Subcutaneous abdominal adipose tissue (tissue), 5 donors: ENCODE results near the gene ALDH1B1.
A peak's percentile ranks its signal among the peaks of the same experiment; 100 is the strongest.

ENCODE experiments used
- H3K27ac ChIP-seq: one replicate; pipeline ENCODE4 v1.7.0; 2013; ENCODE audit warnings: low read depth, mild to moderate bottlenecking, inconsistent platforms, low read length, moderate library complexity
- H3K27me3 ChIP-seq, 5 donors: one replicate each; pipeline ENCODE4 v1.7.0; 2013; ENCODE audit warnings: low read length in 5 of 5, inconsistent platforms in 1 of 5; ENCODE audit not compliant: control insufficient read depth in 5 of 5, insufficient read depth in 4 of 5
- H3K36me3 ChIP-seq, 5 donors: one replicate each; pipeline ENCODE4 v1.7.0; 2013; ENCODE audit warnings: low read length in 5 of 5; ENCODE audit not compliant: control insufficient read depth in 5 of 5, insufficient read depth in 5 of 5
- H3K4me1 ChIP-seq, 5 donors: one replicate each; pipeline ENCODE4 v1.7.0; 2013; ENCODE audit warnings: low read length in 5 of 5, mild to moderate bottlenecking in 3 of 5, moderate library complexity in 1 of 5; ENCODE audit not compliant: control insufficient read depth in 5 of 5, insufficient read depth in 5 of 5
- H3K4me3 ChIP-seq, 5 donors: one replicate each; pipeline ENCODE4 v1.7.0; 2013; ENCODE audit warnings: low read length in 5 of 5, low read depth in 1 of 5
- H3K9ac ChIP-seq, 5 donors: one replicate each; pipeline ENCODE4 v1.7.0; 2013; ENCODE audit warnings: low read length in 5 of 5, mild to moderate bottlenecking in 4 of 5, moderate library complexity in 3 of 5
- H3K9me3 ChIP-seq, 5 donors: one replicate each; pipeline ENCODE4 v1.7.0; 2013; ENCODE audit warnings: low read length in 5 of 5; ENCODE audit not compliant: control insufficient read depth in 5 of 5
- donor health status: healthy.
- donor health status: healthy.
- donor health status: healthy.
- donor health status: healthy.
- donor health status: healthy.

The ALDH1B1 gene

GRCh38 chr9:38413283-38413682 is 20.8 kb downstream of the ALDH1B1 start:
- Histone ChIP-seq H3K27ac (no peak overlapping the region), H3K4me3 (no peak overlapping the region), H3K9ac (no peak overlapping the region), H3K36me3 (no peaks in the 10 kb centered on the region), H3K9me3 (no peaks in the 10 kb centered on the region), H3K4me1 (peaks cover 2 to 25% (median 5%) of the 10 kb centered on the region in 5 donors), H3K27me3 (peaks cover 4 to 12% (median 8%) of the 10 kb centered on the region in 5 donors)

- Histone ChIP-seq H3K9ac (no peak overlapping the region), H3K9me3 (no peaks in the 10 kb centered on the region), H3K27me3 (peaks cover 4 to 13% (median 8%) of the 10 kb centered on the region in 5 donors), H3K4me1 (peaks cover 2 to 16% (median 5%) of the 10 kb centered on the region in 5 donors), H3K36me3 (no peaks in the 10 kb centered on the region), H3K4me3 (no peak overlapping the region), H3K27ac (no peak overlapping the region)
These were observed 21.7 kb downstream of the ALDH1B1 start for GRCh38 chr9:38414040-38414723.

GRCh38 chr9:38415856-38416255 is 23.4 kb downstream of the ALDH1B1 start:
- H3K4me1 ChIP-seq: peaks cover 2 to 15% (median 5%) of the 10 kb centered on the region in 5 donors
- H3K9ac ChIP-seq: no peak overlapping the region
- no peaks in the 10 kb centered on the region for H3K36me3 ChIP-seq
- no peak overlapping the region for H3K27ac ChIP-seq
- no peak overlapping the region for H3K4me3 ChIP-seq
- peaks cover 4 to 13% (median 8%) of the 10 kb centered on the region in 5 donors for H3K27me3 ChIP-seq
- no peaks in the 10 kb centered on the region for H3K9me3 ChIP-seq

GRCh38 chr9:38416461-38416860 is 24.0 kb downstream of the ALDH1B1 start:
- no peaks in the 10 kb centered on the region for H3K9me3 ChIP-seq
- peaks cover 2 to 15% (median 5%) of the 10 kb centered on the region in 5 donors for H3K4me1 ChIP-seq
- no peak overlapping the region for H3K9ac ChIP-seq

GRCh38 chr9:38417003-38417945 is 24.8 kb downstream of the ALDH1B1 start:
- H3K9me3 ChIP-seq: no peaks in the 10 kb centered on the region
- H3K36me3 ChIP-seq: no peaks in the 10 kb centered on the region
- peaks cover 2 to 15% (median 5%) of the 10 kb centered on the region in 5 donors for H3K4me1 ChIP-seq
- peak overlapping the region in 1 of 5 donors; percentile 25 for H3K9ac ChIP-seq
- H3K27ac ChIP-seq: no peak overlapping the region
- H3K4me3 ChIP-seq: no peak overlapping the region
- H3K27me3 ChIP-seq: peaks cover 4 to 16% (median 8%) of the 10 kb centered on the region in 5 donors

More at GRCh38 chr9:38416461-38416860, 24.0 kb downstream of the ALDH1B1 start:
- Histone ChIP-seq H3K4me3 (no peak overlapping the region), H3K27me3 (peaks cover 4 to 13% (median 8%) of the 10 kb centered on the region in 5 donors), H3K36me3 (no peaks in the 10 kb centered on the region), H3K27ac (no peak overlapping the region)

GRCh38 chr9:38418366-38418765 is 25.9 kb downstream of the ALDH1B1 start:
- no peak overlapping the region for H3K9ac ChIP-seq

GRCh38 chr9:38419181-38419580 is 26.7 kb downstream of the ALDH1B1 start:
- Histone ChIP-seq H3K9ac (no peak overlapping the region), H3K4me1 (peaks cover 2 to 19% (median 9%) of the 10 kb centered on the region in 5 donors), H3K27ac (no peak overlapping the region)

More at GRCh38 chr9:38418366-38418765, 25.9 kb downstream of the ALDH1B1 start:
- Histone ChIP-seq H3K9me3 (no peaks in the 10 kb centered on the region), H3K4me3 (no peak overlapping the region), H3K36me3 (no peaks in the 10 kb centered on the region), H3K27ac (no peak overlapping the region), H3K27me3 (peaks cover 0 to 23% (median 4%) of the 10 kb centered on the region in 5 donors), H3K4me1 (peaks cover 2 to 18% (median 5%) of the 10 kb centered on the region in 5 donors)

GRCh38 chr9:38421498-38422211 is 29.2 kb downstream of the ALDH1B1 start:
- H3K27me3 ChIP-seq: peaks cover 0 to 38% (median 8%) of the 10 kb centered on the region in 5 donors
- peaks cover 2 to 21% (median 12%) of the 10 kb centered on the region in 5 donors for H3K4me1 ChIP-seq
- H3K9me3 ChIP-seq: no peaks in the 10 kb centered on the region
- H3K9ac ChIP-seq: no peak overlapping the region
- H3K36me3 ChIP-seq: no peaks in the 10 kb centered on the region
- H3K27ac ChIP-seq: no peak overlapping the region
- H3K4me3 ChIP-seq: no peak overlapping the region

More at GRCh38 chr9:38419181-38419580, 26.7 kb downstream of the ALDH1B1 start:
- no peaks in the 10 kb centered on the region for H3K9me3 ChIP-seq
- H3K36me3 ChIP-seq: no peaks in the 10 kb centered on the region
- no peak overlapping the region for H3K4me3 ChIP-seq
- H3K27me3 ChIP-seq: peaks cover 0 to 28% (median 3%) of the 10 kb centered on the region in 5 donors

GRCh38 chr9:38422555-38423260 is 30.2 kb downstream of the ALDH1B1 start:
- H3K27me3 ChIP-seq: peaks cover 0 to 38% (median 10%) of the 10 kb centered on the region in 5 donors
- peaks cover 0 to 15% (median 8%) of the 10 kb centered on the region in 5 donors for H3K4me1 ChIP-seq
- H3K9ac ChIP-seq: no peak overlapping the region
- no peaks in the 10 kb centered on the region for H3K36me3 ChIP-seq
- no peak overlapping the region for H3K27ac ChIP-seq
- no peaks in the 10 kb centered on the region for H3K9me3 ChIP-seq
- no peak overlapping the region for H3K4me3 ChIP-seq
